IPS-18a (cell line): ENCODE results near the gene ADAM8.
A peak's percentile ranks its signal among the peaks of the same experiment; 100 is the strongest.

Experiments
- H3K27ac ChIP-seq: one replicate; pipeline ENCODE4 v1.5.1; 2013; ENCODE audit warnings: low read length
- H3K27me3 ChIP-seq: one replicate; pipeline ENCODE4 v1.6.1; 2013; ENCODE audit warnings: mild to moderate bottlenecking, low read length; ENCODE audit not compliant: control insufficient read depth, insufficient read depth
- H3K36me3 ChIP-seq: one replicate; pipeline ENCODE4 v1.6.1; 2013; ENCODE audit warnings: low read depth, low read length; ENCODE audit not compliant: control insufficient read depth
- H3K4me1 ChIP-seq: one replicate; pipeline ENCODE4 v1.6.1; 2013; ENCODE audit warnings: low read depth, low read length; ENCODE audit not compliant: control insufficient read depth
- H3K4me3 ChIP-seq: one replicate; pipeline ENCODE4 v1.5.1; 2013; ENCODE audit warnings: low read length
- H3K9ac ChIP-seq: one replicate; pipeline ENCODE4 v1.6.1; 2013; ENCODE audit warnings: mild to moderate bottlenecking, low read length, moderate library complexity
- H3K9me3 ChIP-seq: one replicate; pipeline ENCODE4 v1.6.1; 2013; ENCODE audit warnings: low read depth, low read length; ENCODE audit not compliant: control insufficient read depth

ADAM8 gene

DNA sequence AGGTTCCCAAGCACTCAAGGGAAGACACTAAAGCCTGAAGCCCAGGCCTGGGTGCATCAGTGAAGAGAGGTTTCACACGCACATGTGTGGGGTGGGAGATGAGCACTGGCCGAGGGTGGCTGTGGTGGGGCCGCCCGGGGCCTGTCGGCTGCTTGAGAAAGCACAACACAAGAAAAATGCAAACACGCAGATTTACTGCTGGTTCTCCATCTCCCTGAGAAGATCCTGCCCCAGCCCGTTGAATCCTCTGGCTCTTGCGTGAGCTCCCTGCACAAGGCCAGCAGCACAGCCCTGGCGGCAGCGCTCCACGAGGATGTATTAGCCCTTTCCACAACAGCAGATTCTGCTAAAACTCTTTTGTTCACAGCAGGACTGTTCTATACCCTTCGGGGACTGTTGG, 38.2 kb upstream of the ADAM8 start:
- Histone ChIP-seq H3K4me3 (no peak overlapping the region), H3K4me1 (no peaks in the 10 kb centered on the region), H3K9ac (no peak overlapping the region), H3K36me3 (peaks cover 25% of the 10 kb centered on the region), H3K9me3 (no peaks in the 10 kb centered on the region), H3K27me3 (peaks cover 7% of the 10 kb centered on the region), H3K27ac (no peak overlapping the region)

DNA sequence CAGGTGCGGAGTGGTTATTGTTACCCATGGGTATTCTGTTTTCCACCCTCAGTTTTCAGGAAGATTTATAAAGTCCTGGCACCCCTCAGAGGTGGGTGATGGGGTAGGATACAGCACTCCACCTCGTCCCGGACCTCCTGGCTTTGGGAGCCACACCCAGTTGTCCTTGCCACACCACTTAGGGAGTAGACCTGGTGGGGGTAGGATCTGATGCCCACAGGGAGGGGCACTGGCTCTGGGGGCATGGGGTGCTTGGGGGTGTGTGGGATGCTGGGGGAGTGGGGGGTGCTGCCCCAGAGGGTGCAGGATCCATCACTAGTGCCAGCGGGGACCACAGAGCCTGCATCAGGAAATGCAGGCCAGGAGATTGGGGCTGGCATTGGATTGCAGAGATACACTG, 36.5 kb upstream of the ADAM8 start:
- no peak overlapping the region for H3K4me3 ChIP-seq
- no peaks in the 10 kb centered on the region for H3K4me1 ChIP-seq
- H3K9me3 ChIP-seq = no peaks in the 10 kb centered on the region
- no peaks in the 10 kb centered on the region for H3K27me3 ChIP-seq
- H3K36me3 ChIP-seq = peaks cover 26% of the 10 kb centered on the region
- no peak overlapping the region for H3K27ac ChIP-seq
- H3K9ac ChIP-seq = no peak overlapping the region

DNA sequence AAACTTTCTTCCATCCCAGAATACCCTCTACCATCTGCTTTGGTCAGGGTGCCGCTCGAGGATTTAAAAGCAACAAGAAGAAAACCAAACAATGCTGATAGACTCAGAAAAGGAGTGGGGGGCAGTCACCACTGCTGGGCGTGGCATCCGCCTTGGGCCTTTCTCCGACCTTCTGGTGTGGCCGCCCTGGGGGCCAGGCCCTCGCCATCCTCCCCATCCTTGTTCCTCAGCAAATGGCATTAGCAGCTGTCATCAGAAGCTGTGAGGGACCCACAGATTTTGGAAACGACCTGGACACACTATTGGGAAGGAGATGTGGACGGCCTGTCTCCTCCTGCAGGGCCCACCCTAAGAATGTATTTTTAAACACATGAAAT, 36.1 kb upstream of the ADAM8 start:
- Histone ChIP-seq H3K4me1 (no peaks in the 10 kb centered on the region), H3K27me3 (no peaks in the 10 kb centered on the region), H3K9me3 (no peaks in the 10 kb centered on the region), H3K36me3 (peaks cover 26% of the 10 kb centered on the region), H3K4me3 (no peak overlapping the region), H3K9ac (no peak overlapping the region), H3K27ac (no peak overlapping the region)

DNA sequence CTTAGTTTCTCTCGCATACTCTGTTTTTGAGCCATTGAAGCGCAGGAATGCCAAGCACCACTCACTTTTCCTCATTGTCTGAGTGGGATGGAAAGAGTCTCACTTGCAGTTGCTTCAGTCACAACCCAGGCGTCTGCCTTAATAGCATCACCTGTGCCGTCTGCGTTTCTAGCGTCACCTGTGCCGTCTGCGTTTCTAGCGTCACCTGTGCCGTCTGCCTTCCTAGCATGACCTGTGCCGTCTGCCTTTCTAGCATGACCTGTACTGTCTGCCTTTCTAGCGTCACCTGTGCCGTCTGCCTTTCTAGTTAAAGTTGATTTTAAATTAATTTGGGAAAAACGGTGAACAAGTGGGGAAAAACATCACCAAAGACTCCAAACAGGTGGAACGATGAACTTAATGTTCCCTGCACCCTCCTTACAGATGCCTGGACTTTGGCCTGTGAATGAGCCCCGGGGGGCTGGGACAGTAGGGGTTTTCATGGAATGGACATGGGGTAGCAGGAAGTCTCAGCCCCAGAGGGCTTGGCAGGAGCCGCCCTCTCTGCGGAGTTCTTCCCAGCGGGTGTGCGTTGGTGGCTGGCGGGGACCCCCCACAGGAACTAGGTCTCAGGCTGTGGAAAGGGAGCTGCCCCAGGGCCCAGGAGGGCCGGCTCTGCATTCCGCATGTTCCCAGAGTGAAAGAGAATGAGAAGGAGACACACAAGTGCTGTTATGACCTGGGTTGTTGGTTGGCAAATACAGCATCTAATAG, 35.5 kb upstream of the ADAM8 start:
- Histone ChIP-seq H3K36me3 (peaks cover 26% of the 10 kb centered on the region), H3K9ac (no peak overlapping the region), H3K9me3 (no peaks in the 10 kb centered on the region), H3K27me3 (no peaks in the 10 kb centered on the region), H3K4me1 (no peaks in the 10 kb centered on the region), H3K27ac (no peak overlapping the region), H3K4me3 (no peak overlapping the region)

DNA sequence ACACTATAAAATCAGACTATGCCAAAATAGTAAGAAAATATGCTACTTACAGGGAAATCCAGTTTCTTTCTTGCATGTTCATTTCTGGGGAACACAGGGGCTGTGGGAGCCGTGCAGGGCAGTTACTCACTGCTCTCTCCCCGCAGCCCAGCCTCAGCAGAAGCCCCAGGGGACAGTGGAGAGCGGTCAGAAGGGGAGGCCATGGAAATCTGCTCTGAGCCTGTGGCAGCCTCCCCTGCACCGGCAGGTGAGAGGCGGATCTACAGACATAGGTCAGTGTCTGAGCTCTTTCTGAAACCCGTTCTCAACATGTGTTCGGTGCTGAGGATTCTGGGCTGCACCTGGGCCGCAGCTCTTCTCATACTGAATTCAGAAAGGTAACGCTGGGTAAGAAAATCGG, 34.9 kb upstream of the ADAM8 start:
- H3K4me1 ChIP-seq = no peaks in the 10 kb centered on the region
- H3K27me3 ChIP-seq = no peaks in the 10 kb centered on the region
- H3K36me3 ChIP-seq = peaks cover 26% of the 10 kb centered on the region
- no peak overlapping the region for H3K9ac ChIP-seq
- no peak overlapping the region for H3K27ac ChIP-seq
- no peak overlapping the region for H3K4me3 ChIP-seq
- H3K9me3 ChIP-seq = no peaks in the 10 kb centered on the region

DNA sequence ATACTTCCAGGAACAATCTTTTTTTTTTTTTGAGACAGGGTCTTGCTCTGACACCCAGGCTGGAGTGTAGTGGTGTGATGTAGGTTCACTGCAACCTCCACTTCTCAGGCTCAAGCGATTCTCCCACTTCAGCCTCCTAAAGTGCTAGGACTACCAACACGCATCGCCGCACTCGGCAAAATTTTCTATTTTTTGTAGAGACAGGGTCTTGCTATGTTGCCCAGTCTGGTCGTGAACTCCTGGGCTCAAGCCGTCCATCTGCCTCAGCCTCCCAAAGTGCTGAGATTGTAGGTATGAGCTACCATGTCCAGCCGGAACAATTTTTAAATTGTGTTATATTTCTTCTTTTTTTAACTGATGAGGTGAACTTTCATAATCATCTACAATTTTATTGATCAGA, 34.1 kb upstream of the ADAM8 start:
- H3K27me3 ChIP-seq = no peaks in the 10 kb centered on the region
- no peak overlapping the region for H3K4me3 ChIP-seq
- peaks cover 26% of the 10 kb centered on the region for H3K36me3 ChIP-seq
- H3K27ac ChIP-seq = no peak overlapping the region
- no peaks in the 10 kb centered on the region for H3K4me1 ChIP-seq
- H3K9ac ChIP-seq = no peak overlapping the region
- no peaks in the 10 kb centered on the region for H3K9me3 ChIP-seq

DNA sequence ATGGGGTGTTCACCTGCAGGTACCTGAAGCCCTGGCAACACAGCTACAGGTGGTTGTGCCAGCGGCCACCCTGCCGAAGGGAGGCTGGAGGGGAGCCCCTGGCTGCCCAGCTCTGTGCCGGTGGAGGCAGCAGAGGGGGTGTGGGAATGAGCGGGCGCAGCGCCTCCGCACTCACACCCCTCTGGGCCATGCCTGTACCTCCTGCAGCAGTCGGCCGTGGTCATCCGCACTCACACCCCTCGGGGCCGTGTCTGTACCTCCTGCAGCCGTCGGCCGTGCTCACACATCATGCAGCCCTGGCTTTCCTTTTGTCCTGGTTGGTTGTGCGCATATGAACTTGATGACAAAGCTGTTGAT, 33.7 kb upstream of the ADAM8 start:
- Histone ChIP-seq H3K36me3 (peaks cover 26% of the 10 kb centered on the region), H3K27me3 (no peaks in the 10 kb centered on the region), H3K4me3 (no peak overlapping the region), H3K9ac (no peak overlapping the region), H3K27ac (no peak overlapping the region), H3K9me3 (no peaks in the 10 kb centered on the region), H3K4me1 (no peaks in the 10 kb centered on the region)

DNA sequence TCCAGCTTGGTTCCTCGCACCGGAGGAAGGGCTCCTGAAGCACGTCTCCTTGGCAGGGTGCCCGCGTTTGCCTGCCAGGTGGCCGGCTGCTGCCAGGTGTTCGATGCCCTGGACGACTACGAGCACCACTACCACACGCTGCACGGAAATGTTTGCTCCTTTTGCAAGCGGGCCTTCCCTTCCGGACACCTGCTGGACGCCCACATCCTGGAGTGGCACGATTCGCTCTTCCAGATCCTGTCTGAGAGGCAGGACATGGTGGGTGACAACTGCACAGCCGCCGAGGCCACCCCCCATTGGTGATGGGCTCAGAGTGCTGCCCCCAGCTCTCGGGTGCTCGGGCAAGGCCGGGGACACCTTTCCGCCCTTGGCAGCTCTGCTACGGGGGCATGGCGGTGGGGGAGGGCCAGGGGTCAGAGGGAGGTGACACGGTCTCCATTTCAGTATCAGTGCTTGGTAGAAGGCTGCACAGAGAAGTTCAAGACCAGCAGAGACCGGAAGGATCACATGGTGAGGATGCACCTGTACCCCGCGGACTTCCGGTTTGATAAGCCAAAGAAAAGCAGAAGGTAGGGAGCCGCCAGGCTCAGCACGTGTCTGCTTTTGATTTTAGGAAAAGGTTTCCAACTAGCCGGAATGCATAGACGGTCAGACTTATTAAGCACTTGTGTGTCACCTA, 33.2 kb upstream of the ADAM8 start:
- no peaks in the 10 kb centered on the region for H3K4me1 ChIP-seq
- H3K9ac ChIP-seq = no peak overlapping the region
- no peak overlapping the region for H3K27ac ChIP-seq

DNA sequence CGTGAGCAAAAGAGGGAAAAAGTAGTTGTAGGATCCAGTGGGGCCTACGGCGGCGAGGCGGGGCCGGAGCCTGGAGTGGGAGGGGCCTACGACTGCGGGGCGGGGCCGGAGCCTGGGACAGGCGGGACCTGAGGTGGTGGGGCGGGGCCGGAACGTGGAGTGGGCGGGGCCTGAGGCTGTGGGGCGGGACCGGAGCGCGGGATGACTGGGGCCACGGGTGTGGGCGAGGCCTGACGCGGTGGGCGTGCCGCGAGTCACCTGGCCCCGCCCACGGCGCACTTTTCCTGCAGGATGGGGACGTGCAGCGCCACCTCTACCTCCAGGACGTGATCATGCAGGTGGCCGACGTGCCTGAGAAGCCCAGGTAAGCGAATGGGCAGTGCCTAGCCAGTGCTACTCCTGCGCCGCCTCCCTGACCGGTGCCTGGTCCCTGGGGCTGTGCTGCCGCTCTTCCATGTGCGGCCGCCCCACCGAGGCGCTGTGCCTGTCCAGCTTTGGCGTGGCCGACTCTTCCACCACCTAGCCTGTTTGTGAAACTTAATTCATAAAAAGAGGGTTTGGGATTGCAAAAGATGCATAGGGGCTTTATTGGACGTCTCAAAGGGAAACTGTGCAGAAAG, 32.5 kb upstream of the ADAM8 start:
- Histone ChIP-seq H3K27ac (no peak overlapping the region), H3K9ac (peak overlapping the region; percentile 71), H3K36me3 (peaks cover 26% of the 10 kb centered on the region), H3K4me3 (peak overlapping the region; percentile 96), H3K9me3 (no peaks in the 10 kb centered on the region), H3K27me3 (no peaks in the 10 kb centered on the region), H3K4me1 (no peaks in the 10 kb centered on the region)

More for the DNA sequence above, 33.2 kb upstream of the ADAM8 start:
- peaks cover 26% of the 10 kb centered on the region for H3K36me3 ChIP-seq
- peak overlapping the region; percentile 96 for H3K4me3 ChIP-seq
- no peaks in the 10 kb centered on the region for H3K27me3 ChIP-seq
- H3K9me3 ChIP-seq = no peaks in the 10 kb centered on the region

DNA sequence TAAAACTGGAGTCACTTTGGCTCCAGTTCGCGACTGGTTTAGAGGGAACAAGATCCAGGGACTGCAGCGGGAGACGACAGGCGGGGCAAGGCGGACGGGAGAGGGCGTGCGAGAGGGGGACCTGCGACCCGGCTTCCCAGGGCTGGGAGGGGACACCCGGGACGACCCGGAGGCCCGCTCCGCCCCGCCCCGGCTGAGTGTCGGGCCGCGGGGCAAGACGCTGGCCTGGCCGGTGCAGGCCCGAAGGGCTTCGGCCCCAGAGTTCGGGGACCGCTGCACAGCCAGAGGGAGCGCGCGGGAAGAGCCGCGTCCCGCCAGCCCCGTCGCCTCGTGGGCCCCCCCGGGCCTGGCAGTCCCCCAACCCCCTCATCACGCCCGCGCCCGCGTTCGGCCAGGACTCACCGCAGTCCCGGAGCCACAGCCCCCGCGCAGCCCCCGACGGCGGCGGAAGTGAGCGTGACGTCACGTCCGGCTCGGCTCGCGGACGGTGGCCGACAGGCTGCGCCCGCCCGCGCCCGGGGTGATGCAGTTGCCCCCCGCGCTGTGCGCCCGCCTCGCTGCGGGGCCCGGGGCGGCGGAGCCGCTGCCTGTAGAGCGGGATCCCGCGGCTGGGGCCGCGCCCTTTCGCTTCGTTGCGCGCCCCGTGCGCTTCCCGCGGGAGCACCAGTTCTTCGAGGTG, 31.9 kb upstream of the ADAM8 start, which contains the start of the genes TUBGCP2 and ZNF511:
TSS of gene TUBGCP2 (minus strand) at position 452 of the 679 bp plus-strand sequence. CDS start 5,931 bp downstream, outside the sequence.
TSS of gene ZNF511 (plus strand) at position 494 of the 679 bp plus-strand sequence. CDS start at position 524, 30 bp downstream.
- H3K36me3 ChIP-seq = peaks cover 26% of the 10 kb centered on the region
- H3K27ac ChIP-seq = no peak within 1 kb of the TSS

DNA sequence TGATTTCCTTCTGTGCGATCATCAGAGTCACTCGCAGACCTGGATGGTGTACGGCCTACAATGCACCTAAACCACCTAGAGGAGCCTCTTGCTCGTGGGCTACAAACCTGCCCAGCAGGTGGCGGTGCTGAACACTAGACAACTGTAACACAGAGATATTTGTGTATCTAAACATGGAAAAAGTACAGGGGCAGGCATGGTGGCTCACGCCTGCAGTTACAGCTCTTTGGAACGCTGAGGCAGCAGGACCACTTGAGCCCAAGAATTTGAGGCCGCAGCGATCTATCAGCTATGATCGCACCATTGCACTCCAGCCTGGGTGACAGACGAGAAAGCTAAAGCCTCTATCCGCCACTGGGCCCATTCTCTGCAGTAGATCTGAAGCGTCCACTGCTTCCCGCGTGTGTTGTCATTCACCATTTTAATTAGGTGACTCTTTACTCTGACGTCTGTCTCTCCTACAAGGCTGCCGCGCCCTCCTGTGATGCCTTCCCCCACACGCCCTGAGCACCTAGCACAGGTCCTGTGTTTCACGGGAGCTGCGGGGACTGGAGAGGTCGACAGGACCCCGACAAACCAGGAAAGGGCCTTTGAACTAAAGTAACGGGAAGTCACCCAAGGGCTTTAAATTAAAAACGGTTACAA, 31.2 kb upstream of the ADAM8 start:
- H3K27me3 ChIP-seq = no peaks in the 10 kb centered on the region
- no peaks in the 10 kb centered on the region for H3K9me3 ChIP-seq
- H3K27ac ChIP-seq = no peak overlapping the region
- H3K36me3 ChIP-seq = peaks cover 26% of the 10 kb centered on the region
- peak overlapping the region; percentile 96 for H3K4me3 ChIP-seq
- no peaks in the 10 kb centered on the region for H3K4me1 ChIP-seq
- H3K9ac ChIP-seq = peak overlapping the region; percentile 71

More for the DNA sequence above, 31.9 kb upstream of the ADAM8 start, which contains the start of the genes TUBGCP2 and ZNF511:
- Histone ChIP-seq H3K4me1 (no peaks in the 10 kb centered on the region), H3K9ac (peak within 1 kb of the TSS; percentile 71), H3K27me3 (no peaks in the 10 kb centered on the region), H3K4me3 (peak within 1 kb of the TSS; percentile 96), H3K9me3 (no peaks in the 10 kb centered on the region)
